ENCODE data around the gene GUK1.

- no peak for TF ChIP-seq CEBPB (IDR thresholded peaks at IDR 0.05)
- TF ChIP-seq CREB1 (IDR thresholded peaks at IDR 0.05; ENCODE audit: low read depth) = no peak
- TF ChIP-seq FOXM1 (IDR thresholded peaks at IDR 0.05; ENCODE audit: borderline replicate concordance, low read depth) = no peak
- TF ChIP-seq EGR1 (IDR thresholded peaks at IDR 0.05) = no peak
- no peak for TF ChIP-seq RAD21 (IDR thresholded peaks at IDR 0.05; ENCODE audit: low read depth)
- no peak for TF ChIP-seq MAX (IDR thresholded peaks at IDR 0.05)
- TF ChIP-seq TAF1 (IDR thresholded peaks at IDR 0.05; ENCODE audit: low read depth) = no peak
- no peak for TF ChIP-seq EP300 (IDR thresholded peaks at IDR 0.05; ENCODE audit: borderline replicate concordance)
- no peak for TF ChIP-seq NFIC (IDR thresholded peaks at IDR 0.05)
- no peak for TF ChIP-seq YY1 (IDR thresholded peaks at IDR 0.05; ENCODE audit: low read depth)
- no peak for TF ChIP-seq REST (IDR thresholded peaks at IDR 0.05; ENCODE audit: low read depth)
- no peak for TF ChIP-seq ZBTB7A (IDR thresholded peaks at IDR 0.05; ENCODE audit: low read depth)
- TF ChIP-seq USF1 (IDR thresholded peaks at IDR 0.05) = no peak
- TF ChIP-seq TEAD4 (IDR thresholded peaks at IDR 0.05) = no peak
Measured at GRCh38 chr1:228190778-228191177, 50.7 kb downstream of the GUK1 start.
